Measurements from ENCODE around the gene SCRT2. TPM values are rescaled to one million over a fixed set of nuclear protein-coding genes. Genes with fewer than 3 reads are reported as not detected.
"Not testable (repeated sequence)": the region's sequence is repeated elsewhere in the genome, so short reads cannot be mapped to it uniquely, and the experiment has no call there.

SCRT2 gene
- total RNA-seq, 1 experiment from 2014 or later: not detected

DNA sequence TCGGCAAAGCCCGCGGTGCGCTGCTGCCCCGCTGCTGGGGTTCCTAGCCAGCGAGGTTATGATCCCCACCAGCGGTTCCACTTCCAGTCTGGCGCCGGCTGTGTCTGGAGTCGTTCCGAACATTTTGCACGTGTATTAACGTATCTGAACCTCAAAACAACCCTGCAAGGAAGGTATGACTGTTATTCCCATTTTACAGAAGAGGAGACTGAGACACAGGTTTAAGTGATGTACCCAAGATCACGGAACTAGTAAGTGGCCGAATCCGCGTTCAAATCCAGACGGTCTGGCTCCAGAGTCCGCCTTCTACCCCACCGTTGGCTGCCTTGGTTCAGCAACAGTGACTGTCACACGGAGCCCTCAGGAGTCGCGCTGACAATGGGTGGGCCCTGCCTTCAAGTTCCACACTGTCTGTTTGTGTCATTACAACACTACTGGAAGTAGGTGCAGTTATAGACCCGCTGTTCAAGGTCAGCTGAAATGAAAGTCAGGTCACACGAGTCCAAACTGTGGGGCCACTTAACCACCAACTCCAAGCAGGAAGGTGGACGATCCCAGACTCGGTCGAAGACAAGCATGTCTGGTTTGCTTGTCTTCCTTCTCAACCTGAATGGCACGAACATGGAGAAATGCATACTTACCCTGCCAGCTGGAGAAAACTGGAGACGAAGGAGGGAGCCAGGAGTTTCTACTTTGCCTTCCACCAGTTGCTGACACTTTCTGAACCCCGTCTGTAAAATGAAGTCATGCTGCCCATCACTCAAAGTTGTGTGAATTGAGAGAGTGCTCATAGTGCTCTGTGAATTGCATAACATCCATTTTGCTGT, 21.8 kb downstream of the SCRT2 start:
- no peak for DNase-seq (ENCODE audit: extremely low read depth, low read depth)

DNA sequence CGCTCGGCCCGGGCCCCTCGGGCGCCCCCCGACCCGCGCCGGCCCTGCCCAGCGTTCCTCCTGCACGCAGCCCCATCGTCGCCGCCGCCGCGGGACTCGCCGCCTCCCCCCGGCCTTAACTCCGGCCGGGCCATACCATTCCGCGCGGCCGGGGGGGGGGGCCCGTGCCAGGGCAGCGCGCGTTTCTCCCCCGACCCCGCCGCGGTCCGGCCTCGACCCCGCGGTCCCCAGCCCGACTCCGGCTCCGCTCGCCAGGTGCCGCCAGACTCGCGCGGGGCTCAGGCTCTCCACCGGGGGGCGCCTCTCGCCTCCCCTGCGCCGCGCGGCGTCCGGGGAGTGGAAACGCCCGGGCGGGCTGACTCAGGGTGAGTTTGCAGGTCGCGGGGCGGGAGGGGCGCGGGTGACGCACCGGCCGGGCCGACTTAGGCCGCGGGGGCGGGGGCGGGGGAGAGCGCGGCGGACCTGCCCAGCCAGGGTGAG, 22.5 kb downstream of the SCRT2 start, which contains the start of gene SRXN1:
TSS of gene SRXN1 (minus strand) at position 91 of the 480 bp plus-strand sequence. CDS start at position 76, 15 bp downstream.
- peak; percentile 91 for DNase-seq (ENCODE audit: extremely low read depth, low read depth)

DNA sequence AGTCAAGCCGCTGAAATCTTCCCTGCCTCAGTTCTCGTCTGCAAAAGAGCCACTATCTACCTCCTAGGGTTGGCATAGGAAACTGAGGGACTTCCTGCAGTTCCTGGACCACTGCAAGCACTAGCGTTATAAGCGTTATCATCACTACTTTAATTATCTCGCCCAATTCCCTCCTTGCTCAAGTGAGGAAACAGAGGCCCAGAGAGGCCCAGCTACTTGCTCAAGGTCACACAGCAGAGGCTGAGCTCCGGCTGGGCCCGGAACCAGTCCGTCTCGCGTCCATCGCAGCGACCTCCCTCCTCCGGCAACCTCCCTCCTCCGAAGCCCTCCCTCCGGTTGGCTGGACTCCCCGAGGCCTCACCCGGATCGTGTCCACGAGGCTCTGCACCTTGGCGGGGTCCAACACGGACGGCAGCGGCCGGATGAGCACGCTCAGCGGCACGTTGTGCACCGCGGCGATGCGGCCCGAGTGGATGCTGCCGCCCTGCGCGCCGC, 22.9 kb downstream of the SCRT2 start:
- no peak for DNase-seq (ENCODE audit: extremely low read depth, low read depth)

DNA sequence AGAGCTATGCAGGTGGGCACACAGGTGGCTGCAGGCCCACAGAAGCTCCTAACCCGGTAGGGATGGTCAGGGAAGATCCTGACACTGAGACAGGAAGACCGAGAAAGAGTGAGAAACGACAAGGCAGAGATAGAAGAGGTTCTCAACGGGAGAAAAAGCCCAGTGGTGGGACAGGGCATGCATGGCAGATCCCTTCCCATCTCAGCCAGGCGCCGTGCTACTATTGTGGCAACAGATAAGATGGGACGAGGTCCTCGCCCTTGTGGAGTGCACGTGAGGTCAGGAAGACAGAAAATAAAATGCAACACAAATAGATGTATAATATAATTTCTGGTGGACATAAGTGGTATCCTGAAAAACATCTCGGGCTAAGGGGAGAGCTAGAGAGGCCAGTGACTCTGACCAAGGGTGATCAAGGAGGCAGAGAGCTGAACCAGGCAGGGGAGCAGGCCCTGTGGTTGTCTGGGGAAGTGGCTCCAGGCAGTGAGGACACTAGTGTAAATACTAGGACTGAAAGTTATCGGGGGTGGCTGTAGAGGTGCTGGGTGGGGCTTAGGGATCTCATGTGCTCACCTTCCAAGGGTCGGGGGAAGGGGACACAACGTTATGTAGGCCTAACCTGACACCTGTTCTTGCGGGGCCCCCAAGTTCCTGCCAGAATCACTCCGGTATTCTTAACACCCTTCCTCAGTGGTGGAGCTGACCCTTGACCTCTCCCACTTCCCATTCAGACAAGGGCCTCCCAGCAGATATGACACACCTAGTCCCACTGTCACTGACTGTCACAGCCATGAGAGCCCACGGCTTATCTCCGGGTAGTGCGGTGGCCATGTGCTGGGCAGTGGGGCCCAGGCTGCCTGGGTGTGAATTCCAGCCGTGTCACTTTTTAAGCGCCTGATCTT, 23.6 kb downstream of the SCRT2 start:
- DNase-seq (ENCODE audit: extremely low read depth, low read depth): no peak

DNA sequence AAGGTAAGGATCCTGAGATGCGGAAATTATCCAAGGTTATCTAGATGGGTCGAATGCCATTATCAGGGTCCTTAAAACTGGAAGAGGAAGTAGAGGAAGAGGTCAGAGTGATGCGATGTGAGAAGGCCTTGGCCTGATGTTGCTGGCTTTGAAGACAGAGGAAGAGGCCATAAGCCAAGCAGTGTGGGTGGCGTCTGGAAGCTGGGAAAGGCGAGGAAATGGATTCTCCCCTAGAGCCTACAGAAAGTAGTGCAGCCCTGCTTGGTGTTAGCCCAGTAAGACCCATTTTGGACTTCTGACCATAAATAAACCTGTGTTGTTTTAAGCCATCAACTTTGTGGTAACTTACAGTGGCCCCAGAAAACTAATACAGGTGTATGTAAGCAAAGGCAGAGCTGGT, 24.6 kb downstream of the SCRT2 start:
- DNase-seq (ENCODE audit: extremely low read depth, low read depth): no peak

DNA sequence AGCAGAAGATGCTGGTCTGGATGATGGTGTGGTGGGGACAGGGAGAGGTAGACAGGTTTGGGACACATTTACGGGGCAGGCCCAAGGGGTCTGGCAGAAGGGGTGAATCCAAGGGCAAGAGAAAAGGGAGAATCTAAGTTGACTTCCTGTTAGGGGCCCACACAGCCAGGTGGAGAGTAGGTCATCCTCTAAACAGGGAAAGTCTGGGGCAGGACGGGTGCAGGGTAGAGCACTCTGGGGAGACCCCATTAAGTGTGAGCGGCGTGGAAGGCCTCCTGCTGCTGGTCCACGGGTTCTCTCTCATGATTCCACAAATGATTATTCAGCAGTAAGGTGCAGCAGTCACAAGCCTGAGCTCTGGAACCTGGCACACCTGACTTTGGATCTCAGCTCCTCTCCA, 25.3 kb downstream of the SCRT2 start:
- no peak for DNase-seq (ENCODE audit: extremely low read depth, low read depth)

DNA sequence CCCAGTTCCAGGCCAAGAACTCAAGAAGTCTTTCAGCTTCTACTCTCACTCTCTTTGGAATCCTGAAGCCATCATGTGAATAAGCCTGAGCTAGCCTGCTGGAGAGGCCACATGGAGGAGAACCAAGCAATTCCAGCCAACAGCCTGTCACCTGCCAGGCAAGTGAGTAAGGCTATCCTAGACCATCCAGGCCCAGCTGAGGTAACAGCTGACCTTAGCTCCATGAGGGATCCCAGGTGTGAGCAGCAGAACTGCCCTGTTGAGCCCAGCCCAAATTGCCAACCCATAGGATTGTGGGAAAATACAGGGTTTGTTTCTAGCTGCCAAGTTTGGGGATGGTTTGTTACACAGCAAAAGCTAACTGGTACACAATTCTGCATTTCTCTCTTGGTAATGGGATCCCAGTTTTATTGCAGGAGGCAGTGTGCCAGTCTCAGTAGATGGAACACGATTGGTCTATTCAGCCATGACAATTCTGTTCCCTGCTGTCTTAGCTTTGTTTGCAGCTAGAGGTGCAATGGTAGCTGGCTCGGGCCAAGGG, 28.1 kb downstream of the SCRT2 start:
- no peak for DNase-seq (ENCODE audit: extremely low read depth, low read depth)

DNA sequence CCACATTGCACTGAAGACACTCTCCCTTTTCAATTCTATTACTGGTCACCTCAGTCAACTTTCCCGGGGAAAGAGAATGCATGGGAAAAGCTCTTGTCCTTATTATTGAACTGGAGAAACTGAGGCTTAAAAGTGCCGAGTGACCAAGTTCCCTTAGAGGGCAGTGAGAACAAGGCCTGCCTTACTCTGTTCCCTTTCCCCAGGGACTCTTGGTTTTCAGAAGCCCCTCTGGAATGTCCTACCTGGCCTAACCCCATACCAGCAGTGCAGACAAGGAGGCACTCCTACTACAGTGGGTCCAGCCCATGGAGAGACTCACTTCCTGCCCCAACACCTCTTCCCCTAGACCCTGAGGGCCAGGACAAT, 28.8 kb downstream of the SCRT2 start:
- DNase-seq (ENCODE audit: extremely low read depth, low read depth): no peak

DNA sequence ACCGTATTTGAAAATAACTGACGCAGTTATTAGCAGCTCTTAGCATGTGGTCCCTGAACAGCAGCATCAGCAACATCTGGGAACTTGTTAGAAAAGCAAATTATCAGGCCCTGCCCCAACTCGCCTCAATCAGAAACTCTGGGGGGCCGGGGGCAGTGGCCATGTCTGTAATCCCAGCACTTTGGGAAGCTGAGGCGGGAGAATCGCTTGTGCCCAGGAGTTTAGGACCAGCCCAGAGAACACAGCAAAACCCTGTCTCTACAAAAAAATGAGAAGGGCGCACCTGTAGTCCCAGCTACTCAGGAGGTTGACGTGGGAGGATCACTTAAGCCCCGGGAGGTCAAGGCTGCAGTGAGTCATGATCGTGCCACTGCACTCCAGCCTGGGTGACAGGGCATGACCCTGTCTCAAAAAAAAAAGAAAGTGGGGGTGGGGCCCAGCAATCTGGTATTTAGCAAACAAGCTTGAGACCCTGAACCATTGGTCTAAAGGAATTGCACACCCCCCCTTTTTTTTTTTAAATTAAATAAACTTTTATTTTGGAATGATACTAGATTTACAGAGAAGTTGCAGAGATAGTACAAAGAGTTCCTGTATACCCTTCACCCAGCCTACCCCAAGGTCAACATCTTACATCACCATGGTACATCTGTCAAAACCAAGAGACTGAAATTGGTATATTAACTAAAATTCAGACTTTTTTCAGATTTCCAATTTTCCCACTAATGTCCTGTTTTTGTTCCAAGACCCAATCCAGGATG, 29.3 kb downstream of the SCRT2 start:
- DNase-seq (ENCODE audit: extremely low read depth, low read depth): no peak

DNA sequence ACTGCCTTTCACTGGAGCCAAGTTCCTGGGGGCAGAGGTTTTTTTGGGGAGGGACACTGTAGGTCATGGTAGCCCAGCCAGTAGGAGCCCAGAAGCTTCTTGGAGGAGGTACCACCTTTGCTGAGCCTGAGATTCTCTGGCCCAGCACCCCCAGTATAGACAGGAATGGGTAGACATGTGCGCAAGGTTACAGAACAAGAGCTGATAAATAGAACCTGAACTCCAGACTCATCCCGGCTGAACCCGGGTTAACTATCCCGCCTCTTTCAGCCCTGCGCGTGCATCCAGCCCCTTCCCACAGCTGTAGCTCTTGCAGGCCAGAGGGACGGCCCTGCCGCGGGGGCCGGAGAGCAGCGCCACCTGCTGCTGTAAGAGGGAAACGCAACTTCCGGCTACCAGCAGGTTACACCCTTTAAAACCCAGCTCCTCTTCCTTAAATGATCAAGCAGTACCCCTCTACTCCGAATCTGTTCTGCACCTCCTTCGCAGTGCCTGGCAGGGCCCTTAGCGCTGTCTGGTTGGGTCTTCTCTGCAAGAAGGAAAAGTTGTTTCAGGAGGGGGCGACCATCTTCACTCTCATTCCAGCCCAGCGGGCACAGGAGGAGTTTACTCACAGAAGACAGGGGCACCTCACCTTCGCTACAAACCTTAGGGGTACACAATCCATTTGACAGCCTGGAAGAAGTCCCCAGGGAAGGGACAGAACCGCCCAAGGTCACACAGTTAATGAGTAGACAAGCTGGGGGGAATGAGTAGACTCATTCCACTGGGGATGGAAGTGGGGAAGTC, 30.1 kb downstream of the SCRT2 start:
- DNase-seq (ENCODE audit: extremely low read depth, low read depth): peak; percentile 78

DNA sequence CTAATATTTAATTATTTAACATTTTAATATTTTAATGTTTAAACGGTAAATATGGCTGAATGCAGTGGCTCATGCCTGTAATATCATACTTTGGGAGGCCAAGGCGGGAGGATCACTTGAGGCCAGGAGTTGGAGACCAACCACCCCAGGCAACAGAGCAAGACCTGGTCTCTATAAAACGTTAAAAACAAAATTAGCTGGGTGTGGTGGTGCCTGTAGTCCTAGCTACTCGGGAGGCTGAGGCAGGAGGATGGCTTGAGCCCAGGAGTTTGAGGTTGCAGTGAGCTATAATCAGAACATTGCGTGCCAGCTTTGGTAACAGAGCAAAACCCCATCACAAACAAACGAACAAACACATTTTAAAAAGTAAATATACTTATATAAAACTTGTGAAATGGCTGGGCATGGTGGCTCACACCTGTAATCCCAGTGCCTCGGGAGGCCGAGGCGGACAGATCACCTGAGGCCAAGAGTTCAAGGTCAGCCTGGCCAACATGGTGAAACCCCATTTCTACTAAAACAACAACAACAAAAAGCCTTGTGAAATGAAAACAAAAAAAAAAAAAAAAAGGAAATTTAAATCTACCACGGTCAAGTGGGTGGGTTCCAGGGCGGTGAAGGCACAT, 30.8 kb downstream of the SCRT2 start:
- no peak for DNase-seq (ENCODE audit: extremely low read depth, low read depth)

DNA sequence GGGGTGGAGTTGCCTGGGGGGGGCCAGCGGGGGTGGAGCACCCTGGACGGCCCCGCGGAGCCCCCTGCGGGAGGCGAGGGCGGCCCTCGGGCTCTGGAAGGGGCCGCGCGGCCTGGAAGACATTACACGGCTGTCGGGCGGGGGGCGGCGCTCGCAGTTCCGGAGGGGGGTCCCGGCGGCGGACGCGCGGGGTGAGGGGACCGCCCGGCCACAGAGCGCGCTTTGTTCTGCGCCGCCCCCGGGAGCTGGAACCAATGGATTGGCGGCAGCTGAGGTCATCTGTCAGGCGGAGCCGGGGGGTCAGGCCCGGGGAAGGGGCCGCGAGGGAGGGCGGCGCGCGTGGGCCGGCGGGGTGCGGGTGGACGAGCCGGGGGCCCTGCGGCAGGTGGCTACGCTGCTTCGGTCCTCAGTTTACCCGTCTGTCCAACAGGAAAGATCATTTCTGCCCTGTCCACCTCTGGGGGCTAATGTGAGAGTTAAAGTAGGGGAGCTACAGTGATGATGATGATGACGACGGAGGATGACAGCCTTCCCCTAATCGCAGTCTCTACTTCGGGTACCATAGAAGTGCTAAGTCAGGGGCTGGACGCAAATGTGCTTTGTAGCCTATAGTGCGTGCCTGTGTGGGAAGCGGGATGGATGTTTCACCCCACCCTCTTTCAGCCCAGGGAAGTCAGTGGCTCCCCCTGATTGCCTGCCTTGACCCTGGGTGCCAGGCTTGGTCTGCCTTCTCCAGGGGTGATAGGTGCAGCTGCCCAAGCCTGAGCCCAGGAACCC, 33.0 kb downstream of the SCRT2 start:
- DNase-seq (ENCODE audit: extremely low read depth, low read depth): no peak

DNA sequence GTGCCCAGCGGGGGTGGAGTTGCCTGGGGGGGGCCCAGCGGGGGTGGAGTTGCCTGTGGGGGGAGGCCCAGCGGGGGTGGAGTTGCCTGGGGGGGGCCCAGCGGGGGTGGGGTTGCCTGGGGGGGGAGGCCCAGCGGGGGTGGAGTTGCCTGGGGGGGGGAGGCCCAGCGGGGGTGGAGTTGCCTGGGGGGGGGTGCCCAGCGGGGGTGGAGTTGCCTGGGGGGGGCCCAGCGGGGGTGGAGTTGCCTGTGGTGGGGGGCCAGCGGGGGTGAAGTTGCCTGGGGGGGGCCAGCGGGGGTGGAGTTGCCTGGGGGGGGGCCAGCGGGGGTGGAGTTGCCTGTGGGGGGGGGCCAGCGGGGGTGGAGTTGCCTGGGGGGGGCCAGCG, 33.6 kb downstream of the SCRT2 start:
- not testable (repeated sequence) for DNase-seq (ENCODE audit: extremely low read depth, low read depth)

DNA sequence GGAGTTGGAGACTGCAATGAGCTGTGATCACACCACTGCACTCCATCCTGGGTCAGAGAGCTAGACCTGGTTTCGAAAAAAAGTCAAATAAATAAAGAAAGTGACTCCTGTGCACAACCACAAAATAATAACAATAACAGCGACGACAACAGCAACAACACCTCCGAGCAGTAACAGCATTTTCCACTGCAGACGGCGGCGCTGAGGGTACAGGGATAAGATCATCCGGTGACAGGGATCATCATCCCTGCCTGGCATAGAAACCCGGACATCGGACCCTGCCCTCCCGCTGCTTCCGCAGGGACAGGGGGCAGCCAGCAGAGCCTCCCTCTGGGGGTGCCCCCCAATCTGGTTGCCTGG, 34.1 kb downstream of the SCRT2 start:
- DNase-seq (ENCODE audit: extremely low read depth, low read depth): no peak

DNA sequence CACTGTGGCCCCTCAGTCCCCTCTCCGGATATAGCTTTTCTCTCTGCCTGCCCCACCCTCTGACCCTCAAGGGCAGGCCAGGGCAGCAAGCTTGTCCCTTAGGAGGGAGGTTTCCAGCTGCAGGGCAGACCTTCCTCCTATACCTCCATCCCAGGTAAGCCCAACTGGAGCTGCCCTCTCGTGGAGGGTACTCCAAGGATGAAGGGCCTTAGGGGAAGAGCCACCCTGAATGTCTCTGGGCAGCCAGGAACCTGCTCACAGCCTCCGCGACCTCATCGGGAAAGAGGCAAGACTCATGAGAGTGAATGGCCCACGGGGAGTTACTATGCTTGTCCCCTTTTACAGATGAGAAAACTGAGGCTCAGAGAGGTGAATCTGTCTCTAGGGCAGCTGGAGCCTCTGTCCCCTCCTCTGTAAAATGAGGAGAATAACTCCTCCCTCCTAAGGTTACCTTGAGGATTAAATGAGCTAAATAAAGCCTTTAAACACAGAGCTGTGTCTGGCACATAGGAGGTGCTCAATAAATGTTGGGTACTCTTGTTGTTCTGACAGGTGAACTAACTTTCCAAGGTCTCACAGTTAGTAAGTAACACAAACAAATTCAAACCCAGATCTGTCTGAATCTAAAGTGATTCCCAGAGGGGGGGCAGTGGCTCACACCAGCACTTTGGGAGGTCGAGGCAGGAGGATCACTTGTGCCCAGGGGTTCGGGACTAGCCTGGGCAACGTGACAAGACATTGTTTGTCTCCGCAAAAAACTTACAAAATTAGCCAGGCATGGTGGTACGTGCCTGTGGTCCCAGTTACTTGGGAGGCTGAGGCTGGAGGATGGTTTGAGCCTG, 34.7 kb downstream of the SCRT2 start:
- no peak for DNase-seq (ENCODE audit: extremely low read depth, low read depth)

DNA sequence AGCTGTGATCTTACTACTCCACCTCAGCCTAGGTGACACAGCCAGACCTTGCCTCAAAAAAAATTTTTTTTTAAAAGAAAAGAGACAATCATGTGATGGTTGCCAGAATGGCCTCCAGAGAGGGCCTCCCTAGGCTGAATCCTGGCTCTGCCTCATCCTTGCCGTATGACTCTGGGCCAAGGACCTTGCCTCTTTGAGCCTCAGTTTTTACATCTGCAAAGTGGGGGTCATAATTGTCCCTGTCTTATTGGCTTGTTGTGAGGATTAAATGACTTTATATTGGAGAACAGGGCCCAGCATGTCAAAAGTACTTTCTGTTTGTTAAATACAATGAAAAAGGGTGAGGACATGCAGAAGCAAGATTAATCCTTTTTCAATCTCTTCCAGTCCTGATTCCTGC, 37.0 kb downstream of the SCRT2 start:
- DNase-seq (ENCODE audit: extremely low read depth, low read depth): no peak

DNA sequence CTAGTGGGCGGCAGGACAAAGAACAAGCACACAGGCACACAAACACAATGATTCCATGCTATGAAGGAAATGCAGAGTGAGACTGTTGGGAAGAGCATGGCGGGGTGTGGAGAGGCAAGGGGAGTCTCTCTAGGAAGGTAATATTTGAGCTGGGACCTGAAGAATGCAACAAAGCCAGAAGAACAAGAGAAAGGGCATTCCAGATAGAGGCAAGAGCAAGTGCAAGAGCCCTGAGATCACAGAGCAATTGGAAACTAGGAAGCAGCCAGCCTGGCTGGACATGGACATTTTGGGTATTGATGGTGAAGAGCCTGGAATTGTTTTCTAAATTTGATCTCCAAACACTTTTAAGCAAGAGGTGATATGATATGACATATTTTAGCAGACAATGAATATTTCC, 38.0 kb downstream of the SCRT2 start:
- no peak for DNase-seq (ENCODE audit: extremely low read depth, low read depth)
